Dendritic cell treated with granulocyte-macrophage colony-stimulating factor and Interleukin-4, amounts not matched to agents 40 ng/mL and 50 ng/mL, for 4 days (primary cell): ENCODE measurements around the gene HHEX.
"Not testable (repeated sequence)": the region's sequence is repeated elsewhere in the genome, so short reads cannot be mapped to it uniquely, and the experiment has no call there.

Experiments
- H3K27ac Mint-ChIP-seq: one replicate; pipeline ENCODE4 v1.8.0; 2022; ENCODE audit warnings: mild to moderate bottlenecking, mixed read lengths
- H3K27me3 Mint-ChIP-seq: one replicate; pipeline ENCODE4 v1.8.0; 2022; ENCODE audit warnings: mild to moderate bottlenecking, mixed read lengths
- H3K36me3 Mint-ChIP-seq: one replicate; pipeline ENCODE4 v1.8.0; 2022; ENCODE audit warnings: low read depth, mixed read lengths
- H3K4me1 Mint-ChIP-seq: one replicate; pipeline ENCODE4 v1.8.0; 2022; ENCODE audit warnings: low read depth, mixed read lengths
- H3K4me3 Mint-ChIP-seq: one replicate; pipeline ENCODE4 v1.8.0; 2022; ENCODE audit warnings: mild to moderate bottlenecking, moderate library complexity, mixed read lengths
- H3K9me3 Mint-ChIP-seq: one replicate; pipeline ENCODE4 v1.8.0; 2022; ENCODE audit warnings: mixed read lengths
- intact Hi-C: fragments of 100-400 bp; cut with micrococcal nuclease; formaldehyde crosslinking; loops from one replicate; pipeline ENCODE4 v1.15.0; 2022

The HHEX gene

DNA sequence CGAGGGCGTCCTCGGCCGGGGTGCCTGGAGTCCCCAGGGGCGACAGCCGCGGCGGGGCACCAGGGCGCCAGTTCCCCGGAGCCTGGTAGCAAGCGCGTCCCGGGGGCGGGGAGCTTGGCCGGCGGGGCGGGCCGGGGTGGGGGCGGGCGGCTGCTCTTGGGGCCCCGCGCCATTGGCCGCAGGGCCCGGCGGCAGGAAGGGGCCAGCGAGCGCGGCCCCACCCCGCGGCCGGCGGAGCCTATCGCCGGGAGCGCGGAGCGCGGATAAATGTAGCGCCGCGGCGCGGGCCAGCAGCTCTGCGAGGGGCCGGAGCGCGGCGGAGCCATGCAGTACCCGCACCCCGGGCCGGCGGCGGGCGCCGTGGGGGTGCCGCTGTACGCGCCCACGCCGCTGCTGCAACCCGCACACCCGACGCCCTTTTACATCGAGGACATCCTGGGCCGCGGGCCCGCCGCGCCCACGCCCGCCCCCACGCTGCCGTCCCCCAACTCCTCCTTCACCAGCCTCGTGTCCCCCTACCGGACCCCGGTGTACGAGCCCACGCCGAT is at the start of gene HHEX:
TSS of gene HHEX (plus strand) at position 293 of the 548 bp plus-strand sequence. CDS start at position 325, 32 bp downstream.
- intact Hi-C loops = loop anchor here (1.0 to 5.0 kb wide), 4 partner anchors 68 to 191 kb away; partner anchors contain the start of genes EXOC6 and KIF11
- Mint-ChIP-seq H3K27ac (peak within 1 kb of the TSS; percentile 96), H3K27me3 (no peaks in the 10 kb centered on the region), H3K36me3 (peaks cover 43% of the 10 kb centered on the region), H3K9me3 (peaks cover 9% of the 10 kb centered on the region), H3K4me3 (peak within 1 kb of the TSS; percentile 92), H3K4me1 (peaks cover 50% of the 10 kb centered on the region)

DNA sequence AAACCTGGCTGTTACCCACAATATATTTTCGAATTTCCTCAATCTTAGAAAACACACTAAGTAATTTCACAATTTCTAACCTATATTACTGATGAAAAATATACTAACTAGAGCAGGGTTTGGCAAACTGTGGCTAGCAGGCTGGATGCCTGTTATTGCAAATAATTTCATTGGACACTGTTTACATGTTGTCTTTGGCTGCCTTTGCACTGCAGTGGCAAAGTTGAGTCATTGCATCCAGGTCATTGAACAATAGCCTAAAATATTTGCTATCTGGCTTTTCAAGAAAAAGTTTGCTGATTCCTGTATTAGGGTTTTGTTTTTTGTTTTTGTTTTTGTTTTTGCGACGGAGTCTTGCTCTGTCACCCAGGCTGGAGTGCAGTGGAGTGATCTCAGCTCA is 49.6 kb upstream of the HHEX start:
- H3K36me3 Mint-ChIP-seq = no peaks in the 10 kb centered on the region
- H3K9me3 Mint-ChIP-seq = no peaks in the 10 kb centered on the region
- intact Hi-C loops = loop anchor here (5.0 kb wide), 1 partner anchor 123 kb away; no protein-coding TSS in a partner anchor

DNA sequence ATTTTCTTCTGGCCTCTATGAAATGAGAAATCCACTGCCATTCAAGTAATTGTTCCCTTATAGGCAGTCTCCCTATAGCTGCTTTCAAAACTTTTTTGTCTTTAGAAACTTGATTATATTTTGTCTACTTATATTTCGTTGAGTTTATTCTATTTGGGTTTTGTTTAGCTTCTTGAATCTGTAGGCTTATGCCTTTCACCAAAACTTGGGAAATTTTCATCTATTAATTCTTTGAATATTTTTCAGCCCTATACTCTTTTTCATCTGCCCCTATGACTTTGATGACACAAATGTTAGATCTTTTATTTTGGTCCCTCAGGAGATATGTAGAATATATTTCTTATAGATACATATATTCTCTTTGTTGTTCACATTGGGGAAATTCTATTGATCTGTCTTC is 48.3 kb upstream of the HHEX start:
- intact Hi-C loops = loop anchor here (5.0 kb wide), 1 partner anchor 124 kb away; no protein-coding TSS in a partner anchor
- no peaks in the 10 kb centered on the region for H3K27me3 Mint-ChIP-seq
- no peak overlapping the region for H3K4me3 Mint-ChIP-seq
- H3K4me1 Mint-ChIP-seq = peaks cover 5% of the 10 kb centered on the region
- no peaks in the 10 kb centered on the region for H3K36me3 Mint-ChIP-seq
- no peak overlapping the region for H3K27ac Mint-ChIP-seq
- no peaks in the 10 kb centered on the region for H3K9me3 Mint-ChIP-seq

More for the DNA sequence above, 49.6 kb upstream of the HHEX start:
- peaks cover 5% of the 10 kb centered on the region for H3K4me1 Mint-ChIP-seq
- no peak overlapping the region for H3K4me3 Mint-ChIP-seq
- no peaks in the 10 kb centered on the region for H3K27me3 Mint-ChIP-seq
- no peak overlapping the region for H3K27ac Mint-ChIP-seq

DNA sequence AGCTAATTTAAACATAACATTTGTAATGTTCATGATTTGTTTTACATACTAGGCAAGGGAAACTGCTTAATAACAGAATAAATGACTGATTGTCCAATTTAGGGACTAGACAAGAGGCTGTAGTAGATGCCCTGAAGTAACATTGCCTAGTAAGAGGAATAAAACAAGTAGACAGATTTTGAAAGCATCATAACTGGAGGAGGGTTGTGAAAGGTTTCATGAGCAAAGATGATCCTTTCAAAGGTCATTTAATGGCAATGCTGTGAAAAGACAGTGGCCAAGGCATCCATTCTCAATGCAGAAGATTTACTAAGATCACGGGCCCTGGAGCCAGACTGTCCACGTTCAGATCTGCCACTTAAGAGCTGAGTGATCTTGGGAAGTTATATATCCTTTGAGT is 44.8 kb upstream of the HHEX start:
- H3K4me1 Mint-ChIP-seq = no peaks in the 10 kb centered on the region
- no peaks in the 10 kb centered on the region for H3K27me3 Mint-ChIP-seq
- intact Hi-C loops = loop anchor here (5.0 kb wide), 1 partner anchor 128 kb away; no protein-coding TSS in a partner anchor
- H3K4me3 Mint-ChIP-seq = no peak overlapping the region
- no peak overlapping the region for H3K27ac Mint-ChIP-seq
- no peaks in the 10 kb centered on the region for H3K9me3 Mint-ChIP-seq
- H3K36me3 Mint-ChIP-seq = peaks cover 7% of the 10 kb centered on the region

DNA sequence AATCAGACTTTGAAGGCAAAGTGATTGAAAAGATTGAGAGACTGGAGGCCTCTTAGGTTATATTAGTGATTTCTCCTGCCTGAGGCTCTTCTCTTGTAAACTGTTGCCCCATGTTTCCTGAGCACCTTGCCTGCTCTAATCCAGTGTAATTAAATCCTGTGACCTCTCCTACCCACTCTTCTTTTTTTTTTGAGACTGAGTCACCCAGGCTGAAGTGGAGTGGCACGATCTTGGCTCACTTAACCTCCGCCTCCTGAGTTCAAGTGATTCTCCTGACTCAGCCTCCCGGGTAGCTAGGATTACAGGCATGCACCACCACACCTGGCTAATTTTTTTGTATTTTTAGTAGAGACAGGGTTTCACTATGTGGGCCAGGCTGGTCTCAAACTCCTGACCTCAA is 38.9 kb upstream of the HHEX start:
- H3K9me3 Mint-ChIP-seq, H3K4me3 Mint-ChIP-seq, H3K36me3 Mint-ChIP-seq, intact Hi-C loops, H3K4me1 Mint-ChIP-seq, H3K27ac Mint-ChIP-seq, H3K27me3 Mint-ChIP-seq: not testable (repeated sequence)

DNA sequence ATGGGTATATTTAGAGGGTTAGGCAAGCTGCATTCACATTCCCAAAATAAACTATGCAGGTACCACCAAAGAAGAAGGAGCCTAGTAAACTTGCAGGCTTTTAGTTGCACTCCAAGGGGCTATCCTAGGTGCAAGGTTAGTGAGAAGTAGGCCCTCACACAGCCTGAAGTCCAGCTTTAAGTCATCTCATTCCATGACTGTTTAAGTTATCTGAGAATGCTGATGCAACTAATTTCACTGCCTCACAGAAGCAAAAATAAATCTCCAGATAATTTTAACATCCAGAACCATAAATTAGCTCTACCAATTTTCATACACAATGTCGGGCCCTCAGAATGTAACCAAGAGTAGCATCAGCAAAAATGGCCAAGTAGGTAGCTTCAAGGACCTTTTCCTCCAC is 34.3 kb upstream of the HHEX start:
- no peaks in the 10 kb centered on the region for H3K9me3 Mint-ChIP-seq
- intact Hi-C loops = no loop called here
- no peaks in the 10 kb centered on the region for H3K36me3 Mint-ChIP-seq
- no peaks in the 10 kb centered on the region for H3K27me3 Mint-ChIP-seq
- no peak overlapping the region for H3K27ac Mint-ChIP-seq
- H3K4me3 Mint-ChIP-seq = no peak overlapping the region
- peaks cover 5% of the 10 kb centered on the region for H3K4me1 Mint-ChIP-seq

DNA sequence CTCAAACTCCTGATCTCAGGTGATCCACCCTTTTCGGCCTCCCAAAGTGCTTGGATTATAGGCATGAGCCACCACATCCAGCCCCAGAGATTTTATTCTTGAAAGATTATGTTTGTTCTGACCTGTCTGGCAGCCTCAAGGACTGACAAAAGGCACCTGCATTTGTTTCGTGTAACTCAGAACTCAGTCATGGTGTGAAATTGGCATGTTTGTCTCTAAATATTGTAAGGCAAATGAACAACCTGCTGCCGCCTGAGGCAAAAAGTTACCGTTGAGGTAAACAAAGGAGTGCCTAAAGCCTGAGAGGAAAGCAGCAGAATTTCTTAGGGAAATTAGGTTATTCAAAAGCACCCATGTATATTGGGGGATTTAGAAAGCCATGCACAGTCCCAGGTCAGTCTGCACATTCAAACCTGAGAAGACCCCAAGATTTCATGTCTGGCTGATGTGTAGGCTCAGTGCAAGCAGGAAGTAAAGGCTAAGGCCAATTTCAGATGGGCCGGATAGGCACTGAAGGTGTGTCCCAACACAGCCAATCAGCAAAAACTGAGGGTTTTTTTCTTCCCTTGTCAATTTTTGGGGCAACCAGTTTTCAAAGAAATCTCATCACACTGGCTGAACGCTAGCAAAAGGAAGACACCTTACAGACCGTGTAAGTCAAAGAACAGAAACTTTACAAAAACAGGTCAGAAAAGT is 33.3 kb upstream of the HHEX start:
- Mint-ChIP-seq H3K27ac (no peak overlapping the region), H3K36me3 (no peaks in the 10 kb centered on the region), H3K9me3 (peaks cover 4% of the 10 kb centered on the region), H3K27me3 (no peaks in the 10 kb centered on the region), H3K4me3 (no peak overlapping the region), H3K4me1 (peaks cover 5% of the 10 kb centered on the region)
- intact Hi-C loops = no loop called here

DNA sequence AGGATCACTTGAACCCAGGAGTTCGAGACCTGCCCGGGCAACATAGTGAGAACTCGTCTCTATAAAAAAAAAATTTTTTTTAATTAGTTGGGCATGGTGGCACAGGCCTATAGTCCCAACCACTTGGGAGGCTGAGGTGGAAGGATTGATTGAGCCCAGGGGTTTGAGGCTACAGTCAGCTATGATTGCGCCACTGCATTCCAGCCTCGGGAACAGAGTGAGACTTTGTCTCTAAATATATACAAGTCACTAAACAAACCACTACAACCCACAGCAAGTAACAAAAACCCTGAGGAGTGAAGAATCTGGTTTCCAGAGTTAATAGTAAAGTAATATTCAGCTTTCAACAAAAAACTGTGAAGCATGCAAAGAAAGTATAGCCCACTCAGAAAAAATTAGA is 32.7 kb upstream of the HHEX start:
- intact Hi-C loops = no loop called here
- peaks cover 5% of the 10 kb centered on the region for H3K4me1 Mint-ChIP-seq
- H3K27me3 Mint-ChIP-seq = no peaks in the 10 kb centered on the region
- H3K36me3 Mint-ChIP-seq = no peaks in the 10 kb centered on the region
- peaks cover 9% of the 10 kb centered on the region for H3K9me3 Mint-ChIP-seq
- no peak overlapping the region for H3K4me3 Mint-ChIP-seq
- no peak overlapping the region for H3K27ac Mint-ChIP-seq

DNA sequence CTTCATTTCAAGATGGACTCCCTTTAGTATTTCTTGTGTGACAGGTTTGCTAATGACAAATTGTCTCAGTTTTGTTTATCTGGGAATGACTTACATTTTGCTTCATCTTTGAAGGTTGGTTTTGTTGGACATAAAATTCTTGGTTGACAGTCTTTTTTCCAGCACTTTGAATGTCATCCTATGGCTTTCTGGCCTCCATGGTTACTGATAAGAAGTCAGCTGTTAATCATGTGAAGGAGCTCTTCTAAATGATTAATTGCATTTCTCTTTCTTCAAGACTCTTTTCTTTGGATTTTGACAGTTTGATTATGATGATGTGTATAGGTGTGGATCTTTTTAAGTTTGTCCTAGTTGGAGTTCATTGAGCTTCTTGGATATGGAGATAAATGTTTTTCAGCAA is 26.9 kb upstream of the HHEX start:
- Mint-ChIP-seq H3K4me3 (no peak overlapping the region), H3K27ac (no peak overlapping the region), H3K27me3 (no peaks in the 10 kb centered on the region), H3K36me3 (peaks cover 8% of the 10 kb centered on the region), H3K4me1 (no peaks in the 10 kb centered on the region), H3K9me3 (peaks cover 31% of the 10 kb centered on the region)
- intact Hi-C loops = no loop called here

DNA sequence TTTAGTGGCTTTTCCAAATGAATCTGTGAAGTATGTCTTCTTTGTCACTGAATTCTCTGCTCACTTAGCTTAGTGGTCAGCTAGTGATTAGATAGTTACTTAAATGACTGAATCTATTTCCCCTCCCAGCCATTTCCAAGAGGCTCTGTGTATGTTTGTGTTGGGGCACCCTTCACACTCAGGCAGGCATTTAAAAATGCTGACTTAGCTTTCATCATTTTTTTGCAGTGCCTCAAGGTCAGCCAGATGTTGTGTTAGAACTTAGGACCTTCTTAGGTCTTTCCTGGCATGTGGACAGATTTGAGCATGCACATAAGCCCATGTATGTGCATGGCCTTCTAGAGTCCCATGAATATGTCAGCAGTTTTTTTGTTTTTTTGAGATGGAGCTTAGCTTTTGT is 25.4 kb upstream of the HHEX start:
- H3K4me1 Mint-ChIP-seq = peaks cover 4% of the 10 kb centered on the region

DNA sequence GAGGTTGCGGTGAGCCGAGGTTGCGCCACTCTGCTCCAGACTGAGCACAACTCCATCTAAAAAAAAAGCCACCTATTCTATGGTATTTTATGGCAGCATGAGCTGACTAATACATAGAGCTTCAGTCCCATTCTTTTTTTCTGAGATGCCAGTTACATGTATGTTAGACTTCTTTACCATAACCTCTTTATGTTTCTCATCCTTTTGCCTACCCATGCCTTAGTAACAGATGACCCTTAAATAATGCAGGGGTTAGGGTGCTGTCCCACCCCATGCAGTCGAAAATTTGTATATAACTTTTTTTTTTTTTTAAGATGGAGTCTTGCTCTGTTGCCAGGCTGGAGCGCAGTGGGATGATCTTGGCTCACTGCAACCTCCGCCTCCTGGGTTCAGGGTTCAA is 22.7 kb upstream of the HHEX start:
- Mint-ChIP-seq H3K9me3 (peaks cover 22% of the 10 kb centered on the region), H3K27ac (no peak overlapping the region), H3K27me3 (no peaks in the 10 kb centered on the region), H3K4me1 (peaks cover 9% of the 10 kb centered on the region), H3K4me3 (no peak overlapping the region), H3K36me3 (peaks cover 8% of the 10 kb centered on the region)
- intact Hi-C loops = no loop called here

More for the DNA sequence above, 25.4 kb upstream of the HHEX start:
- H3K9me3 Mint-ChIP-seq = peaks cover 31% of the 10 kb centered on the region
- H3K27me3 Mint-ChIP-seq = no peaks in the 10 kb centered on the region
- no peak overlapping the region for H3K4me3 Mint-ChIP-seq
- H3K27ac Mint-ChIP-seq = no peak overlapping the region
- intact Hi-C loops = no loop called here
- H3K36me3 Mint-ChIP-seq = peaks cover 8% of the 10 kb centered on the region

DNA sequence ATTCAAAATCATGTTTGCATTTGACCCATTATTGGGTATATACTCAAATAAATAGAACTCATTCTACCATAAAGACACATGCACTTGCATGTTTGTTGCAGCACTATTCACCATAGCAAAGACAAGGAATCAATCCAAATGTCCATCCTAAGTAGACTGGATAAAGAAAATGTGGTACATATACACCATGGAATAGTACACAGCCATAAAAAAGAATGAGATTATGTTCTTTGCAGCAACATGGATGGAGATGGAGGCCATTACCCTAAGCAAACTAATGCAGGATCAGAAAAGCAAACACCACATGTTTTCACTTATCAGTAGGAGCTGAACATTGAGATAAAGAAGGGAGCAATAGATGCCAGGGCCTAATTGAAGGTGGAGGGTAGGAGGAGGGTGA is 12.0 kb upstream of the HHEX start:
- Mint-ChIP-seq H3K4me3 (no peak overlapping the region), H3K27ac (no peak overlapping the region), H3K4me1 (peaks cover 19% of the 10 kb centered on the region), H3K9me3 (peaks cover 7% of the 10 kb centered on the region), H3K27me3 (no peaks in the 10 kb centered on the region), H3K36me3 (peaks cover 11% of the 10 kb centered on the region)
- intact Hi-C loops = no loop called here

DNA sequence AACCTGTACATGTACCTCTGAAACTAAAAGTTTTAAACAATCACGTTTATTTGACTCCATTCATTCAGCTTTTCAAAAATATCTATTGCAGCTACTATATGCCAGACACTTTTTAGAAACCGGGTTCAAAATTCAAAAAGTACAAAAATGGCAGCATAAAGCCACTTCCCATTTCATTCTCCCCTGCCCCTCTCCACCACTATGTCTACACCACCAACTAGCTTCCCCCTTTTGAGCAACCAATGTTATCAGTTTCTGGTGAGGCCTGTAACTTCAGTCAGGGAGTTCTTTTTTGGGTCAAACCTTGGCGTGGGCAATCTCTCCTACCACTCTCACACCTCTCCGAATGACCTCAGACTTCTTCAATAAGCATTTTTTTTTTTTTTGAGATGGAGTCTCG is 11.5 kb upstream of the HHEX start:
- intact Hi-C loops = no loop called here
- H3K9me3 Mint-ChIP-seq = peaks cover 7% of the 10 kb centered on the region
- H3K4me3 Mint-ChIP-seq = no peak overlapping the region
- peaks cover 19% of the 10 kb centered on the region for H3K4me1 Mint-ChIP-seq
- no peaks in the 10 kb centered on the region for H3K27me3 Mint-ChIP-seq
- H3K27ac Mint-ChIP-seq = no peak overlapping the region
- peaks cover 11% of the 10 kb centered on the region for H3K36me3 Mint-ChIP-seq

DNA sequence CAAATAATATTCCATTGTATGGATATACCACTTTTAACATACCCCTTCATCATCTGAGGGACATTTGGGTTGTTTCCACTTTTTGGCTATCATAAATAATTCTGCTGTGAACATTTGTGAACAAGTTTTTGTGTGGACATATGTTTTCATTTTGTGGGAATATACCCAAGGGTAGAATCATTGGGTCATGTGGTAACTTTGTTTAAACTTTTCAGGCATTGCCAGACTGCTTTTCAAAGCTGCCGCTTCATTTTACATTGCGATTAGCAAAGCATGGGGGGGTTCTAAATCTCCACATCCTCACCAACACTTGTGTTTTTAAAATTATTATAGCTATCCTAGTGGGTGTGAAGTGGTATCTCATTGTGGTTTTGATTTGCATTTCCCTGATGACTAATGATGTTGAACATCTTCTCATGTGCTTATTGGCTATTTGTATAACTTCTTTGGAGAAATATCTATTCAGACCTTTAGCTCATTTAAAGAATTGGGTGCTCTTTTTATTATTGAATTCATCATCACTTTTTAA is 8.4 kb upstream of the HHEX start:
- intact Hi-C loops = no loop called here
- H3K9me3 Mint-ChIP-seq = peaks cover 16% of the 10 kb centered on the region
- peaks cover 28% of the 10 kb centered on the region for H3K4me1 Mint-ChIP-seq
- peaks cover 18% of the 10 kb centered on the region for H3K36me3 Mint-ChIP-seq
- H3K4me3 Mint-ChIP-seq = no peak overlapping the region
- no peak overlapping the region for H3K27ac Mint-ChIP-seq
- H3K27me3 Mint-ChIP-seq = no peaks in the 10 kb centered on the region
